H9 (cell line): ENCODE results near the gene PARP12. TPM values are rescaled to one million over a fixed set of nuclear protein-coding genes. Genes with fewer than 3 reads are reported as not detected.

ENCODE experiments used
- DNase-seq: peaks from one replicate; pipeline ENCODE4 v3.0.0-alpha.2; 2017
- H2AFZ ChIP-seq: one replicate; pipeline ENCODE4 v1.6.1; 2013; ENCODE audit warnings: mild to moderate bottlenecking, low read length, control low read depth, moderate library complexity
- H2AK5ac ChIP-seq: 2 replicates; pipeline ENCODE4 v1.6.1; 2013; ENCODE audit warnings: low read length, control low read depth, mixed read lengths; ENCODE audit not compliant: insufficient read length
- H2BK120ac ChIP-seq: one replicate; pipeline ENCODE4 v1.6.1; 2013; ENCODE audit warnings: low read depth, mild to moderate bottlenecking, low read length, control low read depth, inconsistent platforms; ENCODE audit not compliant: poor library complexity, severe bottlenecking
- H2BK12ac ChIP-seq: 2 replicates; pipeline ENCODE4 v1.6.1; 2013; ENCODE audit warnings: low read length, control low read depth, mixed read lengths, low read depth; ENCODE audit not compliant: insufficient read length
- H2BK15ac ChIP-seq: 2 replicates; pipeline ENCODE4 v1.6.1; 2013; ENCODE audit warnings: low read depth, low read length, control low read depth
- H2BK20ac ChIP-seq: one replicate; pipeline ENCODE4 v1.6.1; 2013; ENCODE audit warnings: low read depth, mild to moderate bottlenecking, low read length, control low read depth, inconsistent platforms; ENCODE audit not compliant: poor library complexity, severe bottlenecking
- H2BK5ac ChIP-seq: 2 replicates; pipeline ENCODE4 v1.6.1; 2013; ENCODE audit warnings: low read length, control low read depth, mixed read lengths; ENCODE audit not compliant: insufficient read length
- H3K14ac ChIP-seq: 2 replicates; pipeline ENCODE4 v1.6.1; 2013; ENCODE audit warnings: low read length, control low read depth; ENCODE audit not compliant: insufficient read depth
- H3K18ac ChIP-seq: 2 replicates; pipeline ENCODE4 v1.6.1; 2013; ENCODE audit warnings: low read depth, mild to moderate bottlenecking, mixed read lengths, low read length, control low read depth; ENCODE audit not compliant: insufficient read length
- H3K23ac ChIP-seq: 2 replicates; pipeline ENCODE4 v1.6.1; 2013; ENCODE audit warnings: low read length, control low read depth, mixed read lengths, low read depth; ENCODE audit not compliant: insufficient read length
- H3K23me2 ChIP-seq: 2 replicates; pipeline ENCODE4 v1.6.1; 2013; ENCODE audit warnings: low read depth, mild to moderate bottlenecking, mixed read lengths, low read length, control low read depth; ENCODE audit not compliant: insufficient read length, poor library complexity, severe bottlenecking
- H3K27ac ChIP-seq: 2 replicates; pipeline ENCODE4 v1.5.1; 2013; ENCODE audit warnings: low read length, control low read depth, mixed read lengths, low read depth; ENCODE audit not compliant: insufficient read length
- H3K27me3 ChIP-seq: 2 replicates; pipeline ENCODE4 v1.6.1; 2013; ENCODE audit warnings: low read length, control low read depth, inconsistent platforms; ENCODE audit not compliant: insufficient read depth
- H3K4ac ChIP-seq: 2 replicates; pipeline ENCODE4 v1.6.1; 2013; ENCODE audit warnings: low read depth, mild to moderate bottlenecking, control low read depth, inconsistent platforms, low read length, moderate library complexity
- H3K4me1 ChIP-seq: 2 replicates; pipeline ENCODE4 v1.6.1; 2013; ENCODE audit warnings: low read length, control low read depth, inconsistent platforms; ENCODE audit not compliant: insufficient read depth
- H3K4me2 ChIP-seq: 2 replicates; pipeline ENCODE4 v1.6.1; 2013; ENCODE audit warnings: low read length, control low read depth, mixed read lengths; ENCODE audit not compliant: insufficient read length, insufficient read depth
- H3K56ac ChIP-seq: 2 replicates; pipeline ENCODE4 v1.6.1; 2013; ENCODE audit warnings: low read depth, mild to moderate bottlenecking, mixed read lengths, low read length, control low read depth; ENCODE audit not compliant: insufficient read length
- H3K79me1 ChIP-seq: 2 replicates; pipeline ENCODE4 v1.6.1; 2013; ENCODE audit warnings: low read depth, mild to moderate bottlenecking, moderate library complexity, low read length, control low read depth, inconsistent platforms; ENCODE audit not compliant: insufficient read depth, poor library complexity, severe bottlenecking
- H3K79me2 ChIP-seq: 2 replicates; pipeline ENCODE4 v1.6.1; 2013; ENCODE audit warnings: low read length, control low read depth, inconsistent platforms; ENCODE audit not compliant: insufficient read depth
- H3K9ac ChIP-seq: 2 replicates; pipeline ENCODE4 v1.6.1; 2013; ENCODE audit warnings: low read length, control low read depth, mixed read lengths; ENCODE audit not compliant: insufficient read length; ENCODE audit errors: extremely low read depth
- H3K9me3 ChIP-seq: one replicate; pipeline ENCODE4 v1.6.1; 2013; ENCODE audit warnings: low read depth, low read length, inconsistent platforms; ENCODE audit not compliant: control insufficient read depth
- H3T11ph ChIP-seq: one replicate; pipeline ENCODE4 v1.6.1; 2013; ENCODE audit warnings: mild to moderate bottlenecking, low read length, control low read depth, inconsistent platforms
- H4K20me1 ChIP-seq: one replicate; pipeline ENCODE4 v1.6.1; 2013; ENCODE audit not compliant: control insufficient read depth, insufficient read length, insufficient read depth
- H4K5ac ChIP-seq: 2 replicates; pipeline ENCODE4 v1.6.1; 2013; ENCODE audit warnings: low read depth, mild to moderate bottlenecking, mixed read lengths, low read length, control low read depth; ENCODE audit not compliant: insufficient read length
- H4K8ac ChIP-seq: replicated peaks from 2 replicates; pipeline ENCODE4 v1.6.1; 2013; ENCODE audit warnings: low read length, control low read depth, mixed read lengths, low read depth; ENCODE audit not compliant: insufficient read length
- H4K91ac ChIP-seq: 2 replicates; pipeline ENCODE4 v1.6.1; 2013; ENCODE audit warnings: low read depth, mild to moderate bottlenecking, moderate library complexity, mixed read lengths, low read length, control low read depth; ENCODE audit not compliant: insufficient read length
- H3K27ac Mint-ChIP-seq, 3 experiments: 2 replicates in 2 of 3; 3 replicates in 1 of 3; pipeline ENCODE4 v1.8.0; 2020 to 2021; ENCODE audit warnings: mixed read lengths in 3 of 3, mild to moderate bottlenecking in 1 of 3, moderate library complexity in 1 of 3
- H3K27me3 Mint-ChIP-seq: 2 replicates; pipeline ENCODE4 v1.8.0; 2021; ENCODE audit warnings: low read depth, mild to moderate bottlenecking, moderate library complexity, mixed read lengths
- H3K36me3 Mint-ChIP-seq, 3 experiments: 2 replicates in 2 of 3; 3 replicates in 1 of 3; pipeline ENCODE4 v1.8.0; 2020 to 2021; ENCODE audit warnings: low read depth in 3 of 3, mixed read lengths in 3 of 3; ENCODE audit not compliant: insufficient read depth in 1 of 3
- H3K4me1 Mint-ChIP-seq, 2 experiments: 2 replicates each; pipeline ENCODE4 v1.8.0; 2020; ENCODE audit warnings: mixed read lengths in 2 of 2
- H3K4me3 Mint-ChIP-seq, 2 experiments: 2 replicates in 1 of 2; 3 replicates in 1 of 2; pipeline ENCODE4 v1.8.0; 2020 to 2021; ENCODE audit warnings: mild to moderate bottlenecking in 2 of 2, mixed read lengths in 2 of 2, moderate library complexity in 1 of 2
- H3K9me3 Mint-ChIP-seq, 2 experiments: 2 replicates in 1 of 2; 3 replicates in 1 of 2; pipeline ENCODE4 v1.8.0; 2020; ENCODE audit warnings: mild to moderate bottlenecking in 2 of 2, mixed read lengths in 2 of 2, moderate library complexity in 1 of 2
- CTCF ChIP-seq: fragments of 200-600 bp; sonication (generic); conservative IDR thresholded peaks from 3 replicates; pipeline ENCODE4 v1.8.0; 2021; ENCODE audit warnings: antibody characterized with exemption, mild to moderate bottlenecking
- WGBS: extraction: QIAGEN DNeasy Blood & Tissue Kit; methylation state at CpG from one replicate; pipeline ENCODE4 v1.1.7; 2013; ENCODE audit warnings: missing lambda C conversion rate, low lambda C conversion rate, mixed read lengths; ENCODE audit not compliant: insufficient read length; ENCODE audit errors: extremely low coverage; 5-methylcytosine and 5-hydroxymethylcytosine counted together
- total RNA-seq: library from RNA; stranded (reverse); gene quantifications from 2 replicates; pipeline ENCODE4 v1.2.1, GENCODE V29; 2021

The PARP12 gene
- total RNA-seq, 1 experiment from 2014 or later = 11.8 TPM

- H3K4me3 Mint-ChIP-seq = no peak overlapping the region
- Histone ChIP-seq H4K20me1 (no peaks in the 10 kb centered on the region), H3T11ph (no peak overlapping the region), H3K18ac (no peak overlapping the region), H3K9ac (no peak overlapping the region), H2AK5ac (no peak overlapping the region), H4K91ac (no peak overlapping the region), H4K5ac (no peak overlapping the region), H3K4me2 (no peak overlapping the region), H3K79me2 (no peaks in the 10 kb centered on the region; the same call in 1 of the 2 replicates), H3K27me3 (no peaks in the 10 kb centered on the region), H2BK5ac (no peak overlapping the region), H4K8ac (no peak overlapping the region), H2AFZ (no peak overlapping the region), H2BK20ac (no peak overlapping the region), H3K27ac (no peak overlapping the region), H3K79me1 (no peaks in the 10 kb centered on the region), H2BK12ac (no peak overlapping the region), H3K23me2 (no peaks in the 10 kb centered on the region), H3K4ac (no peak overlapping the region), H3K56ac (no peak overlapping the region), H3K9me3 (no peaks in the 10 kb centered on the region), H3K14ac (peak overlapping the region; percentile 63; the same call in 1 of the 2 replicates), H3K23ac (no peak overlapping the region), H2BK15ac (no peak overlapping the region), H3K4me1 (no peaks in the 10 kb centered on the region), H2BK120ac (no peak overlapping the region)
- H3K36me3 Mint-ChIP-seq = peaks cover 0 to 29% (median 0%) of the 10 kb centered on the region in 3 experiments; a peak in 3 of 7 replicates
- H3K9me3 Mint-ChIP-seq = no peaks in the 10 kb centered on the region
- DNase-seq = no peak
- H3K27me3 Mint-ChIP-seq = no peaks in the 10 kb centered on the region
- no peak for TF ChIP-seq CTCF
- H3K27ac Mint-ChIP-seq = peak overlapping the region in 1 of 3 experiments; percentile 39; a peak in 1 of 7 replicates
- no CpG with 5 or more reads among the region's 10 CpGs for WGBS
- H3K4me1 Mint-ChIP-seq = no peaks in the 10 kb centered on the region
Observed at GRCh38 chr7:140042386-140042670, 20.4 kb downstream of the PARP12 start.
